ENCODE measurements around the gene OR10X1. TPM values are rescaled to one million over a fixed set of nuclear protein-coding genes. Genes with fewer than 3 reads are reported as not detected.

Gene OR10X1
- total and polyA plus RNA-seq, 12 donors, result not detected

GRCh38 chr1:158577561-158577960, 2.1 kb downstream of the OR10X1 start:
- ATAC-seq, result no peak
- H3K4me3 ChIP-seq, result no peak overlapping the region
- no peaks in the 10 kb centered on the region for H3K9me3 ChIP-seq
- no peak for TF ChIP-seq CTCF (IDR thresholded peaks at IDR 0.05)
- no peaks in the 10 kb centered on the region for H3K36me3 ChIP-seq
- no peak for DNase-seq
- H3K27me3 ChIP-seq, result no peaks in the 10 kb centered on the region
- H3K27ac ChIP-seq, result no peak overlapping the region
- WGBS, 2 donors, result 84 to 89% methylated on average over 3 of the region's 3 CpGs
- H3K4me1 ChIP-seq, result no peaks in the 10 kb centered on the region
- intact Hi-C loops (cut with DNase I), result no loop called here

- Histone ChIP-seq H3K36me3 (no peaks in the 10 kb centered on the region), H3K4me3 (no peak overlapping the region), H3K27me3 (no peaks in the 10 kb centered on the region), H3K9me3 (no peaks in the 10 kb centered on the region), H3K4me1 (no peaks in the 10 kb centered on the region), H3K27ac (no peak overlapping the region)
- 87 to 91% methylated on average over 1 of the region's 1 CpG for WGBS, 2 donors
- no peak for TF ChIP-seq CTCF (IDR thresholded peaks at IDR 0.05)
- ATAC-seq, result no peak
- intact Hi-C loops (cut with DNase I), result no loop called here
- DNase-seq, result no peak
Observed at GRCh38 chr1:158572226-158572625, 7.5 kb downstream of the OR10X1 start.

DNA sequence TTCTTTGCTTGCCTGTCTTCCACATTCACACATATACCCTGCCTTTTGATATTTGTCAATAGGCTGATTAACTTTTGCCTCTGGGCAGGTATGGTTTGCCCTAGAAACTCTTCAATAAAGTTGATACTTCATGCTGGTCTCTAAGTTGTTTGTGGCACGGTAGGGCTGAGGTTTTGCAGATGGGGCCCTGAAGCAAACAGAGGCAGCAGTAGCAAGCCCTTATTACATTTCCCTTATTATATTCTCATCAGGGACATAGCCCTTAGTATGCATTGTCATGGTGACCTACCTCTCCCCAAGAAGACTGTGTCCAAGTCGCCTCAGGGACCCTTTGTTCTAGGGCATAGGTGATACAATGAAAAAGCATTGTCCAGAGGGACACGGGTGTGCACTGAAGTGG, 9.2 kb downstream of the OR10X1 start, which contains the start of gene OR6P1:
Gene OR6P1, minus strand, starts transcription at position 101 of the 400 bp plus-strand sequence. CDS start 6,976 bp downstream, outside the sequence.
- Histone ChIP-seq H3K4me3 (no peak within 1 kb of the TSS), H3K4me1 (no peaks in the 10 kb centered on the region), H3K27ac (no peak within 1 kb of the TSS), H3K27me3 (no peaks in the 10 kb centered on the region), H3K9me3 (no peaks in the 10 kb centered on the region), H3K36me3 (no peaks in the 10 kb centered on the region)
- ATAC-seq, result no peak
- WGBS, 2 donors, result 75 to 81% methylated on average over 3 of the region's 3 CpGs
- intact Hi-C loops (cut with DNase I), result no loop called here
- TF ChIP-seq CTCF (IDR thresholded peaks at IDR 0.05), result no peak
- no peak for DNase-seq

- Histone ChIP-seq H3K27me3 (no peaks in the 10 kb centered on the region), H3K27ac (no peak overlapping the region), H3K9me3 (no peaks in the 10 kb centered on the region), H3K4me3 (no peak overlapping the region), H3K4me1 (peaks cover 0 to 8% (median 0%) of the 10 kb centered on the region in 9 donors), H3K36me3 (no peaks in the 10 kb centered on the region)
- no peak for TF ChIP-seq CTCF (IDR thresholded peaks at IDR 0.05)
- no peak for DNase-seq
- no peak for ATAC-seq
- WGBS, 2 donors, result 63 to 76% methylated on average over 2 of the region's 2 CpGs
- intact Hi-C loops (cut with DNase I), result no loop called here
Observed at GRCh38 chr1:158564608-158565007, 15.1 kb downstream of the OR10X1 start.

Data from heart right ventricle (tissue), 16 donors.